NCI-H526 treated with DMSO at 0.1 percent for 48 hours (cell line): Measurements from ENCODE around the gene TAS2R41.

Experiments
- DNase-seq: peaks from one replicate; lab custom pipeline; 2025; lab: John Stamatoyannopoulos, UW

The TAS2R41 gene

GRCh38 chr7:143477501-143478150 is at the start of gene TAS2R41:
Gene TAS2R41, plus strand, starts transcription at chr7:143477873. Its CDS starts 0 bp downstream, at chr7:143477873.
- DNase-seq: peak; percentile 93

DNA sequence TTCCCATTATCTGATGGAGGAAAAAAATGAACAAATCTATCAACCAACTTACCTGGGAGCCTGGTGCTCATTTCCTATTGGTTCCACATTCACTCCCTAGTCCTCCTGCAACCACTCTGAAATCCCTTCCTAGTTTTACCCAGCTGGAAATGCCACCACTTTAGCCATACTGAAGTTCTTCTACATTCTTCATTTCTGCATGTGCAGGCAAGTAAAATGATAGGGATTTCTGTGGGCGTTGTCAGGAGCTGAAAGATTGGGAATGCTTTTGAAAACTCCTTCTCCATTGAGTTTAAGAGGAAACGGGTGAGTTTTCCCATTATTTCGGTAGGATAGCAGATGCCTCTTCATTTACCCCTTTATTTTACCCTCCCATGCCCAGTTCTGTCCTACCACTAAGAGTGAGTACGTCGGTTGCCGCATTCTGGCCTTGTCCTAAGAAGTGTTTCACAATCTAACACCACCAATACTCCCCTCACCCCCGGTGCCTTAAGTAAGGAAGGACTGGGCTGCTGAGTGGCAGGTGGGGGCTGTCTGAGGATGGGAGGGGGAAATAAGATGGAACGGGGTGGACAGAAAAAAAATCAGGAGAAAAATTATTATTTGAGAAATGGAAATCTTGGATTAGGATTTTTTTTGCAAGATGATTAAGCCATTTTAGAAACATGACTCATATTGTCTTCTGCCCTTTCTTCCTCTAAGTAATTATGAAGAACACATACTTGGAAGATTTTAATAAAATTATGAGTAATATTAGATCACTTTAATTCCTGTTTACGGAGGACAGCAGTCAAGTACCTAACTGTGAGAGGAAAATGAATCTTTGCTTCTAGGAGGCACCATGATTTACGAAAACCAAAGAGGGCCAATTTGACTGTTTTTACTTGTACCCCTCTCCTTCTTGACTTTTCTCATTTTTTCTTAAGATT is 47.6 kb upstream of the TAS2R41 start:
- no peak for DNase-seq

DNA sequence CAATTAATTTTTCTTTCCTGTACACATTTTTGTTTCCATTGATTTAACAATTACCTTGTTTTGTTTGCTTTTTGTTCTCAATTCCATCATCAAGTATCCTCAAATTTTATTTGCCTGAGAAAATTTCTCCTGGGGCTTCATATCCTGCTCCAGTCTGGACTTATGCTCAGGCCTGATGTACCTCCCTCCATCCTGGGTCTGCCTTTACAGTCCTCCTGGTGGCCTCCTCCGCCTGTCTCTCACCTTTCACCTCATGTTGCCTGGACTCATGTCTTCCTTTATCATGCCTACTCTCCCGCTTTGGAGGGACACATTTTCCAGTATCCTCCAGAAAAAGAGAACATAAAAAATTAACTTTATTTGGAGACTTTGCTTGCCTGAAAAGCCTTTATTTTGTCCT is 46.6 kb upstream of the TAS2R41 start:
- DNase-seq: no peak

- DNase-seq: no peak
These were observed 43.9 kb upstream of the TAS2R41 start for GRCh38 chr7:143433759-143434158.

DNA sequence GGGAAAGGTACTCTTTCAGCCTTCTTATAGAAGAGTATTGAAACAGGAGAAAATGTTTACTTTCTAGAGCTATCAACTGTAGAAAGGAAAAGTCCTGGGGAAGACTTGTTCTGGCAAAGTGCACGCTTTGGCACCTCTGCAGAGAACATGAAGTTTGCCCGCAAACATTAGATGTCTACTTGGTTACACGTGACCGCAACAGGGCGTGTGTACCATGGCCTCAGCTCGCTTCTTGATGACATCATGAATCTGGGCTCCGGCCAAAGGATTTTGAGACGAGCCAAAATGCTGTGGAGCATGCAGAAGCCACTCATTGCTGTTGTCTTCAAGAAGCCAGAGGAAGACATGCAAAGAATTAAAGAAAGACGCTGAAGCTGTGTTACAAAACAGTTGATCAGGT is 43.0 kb upstream of the TAS2R41 start:
- DNase-seq: no peak

DNA sequence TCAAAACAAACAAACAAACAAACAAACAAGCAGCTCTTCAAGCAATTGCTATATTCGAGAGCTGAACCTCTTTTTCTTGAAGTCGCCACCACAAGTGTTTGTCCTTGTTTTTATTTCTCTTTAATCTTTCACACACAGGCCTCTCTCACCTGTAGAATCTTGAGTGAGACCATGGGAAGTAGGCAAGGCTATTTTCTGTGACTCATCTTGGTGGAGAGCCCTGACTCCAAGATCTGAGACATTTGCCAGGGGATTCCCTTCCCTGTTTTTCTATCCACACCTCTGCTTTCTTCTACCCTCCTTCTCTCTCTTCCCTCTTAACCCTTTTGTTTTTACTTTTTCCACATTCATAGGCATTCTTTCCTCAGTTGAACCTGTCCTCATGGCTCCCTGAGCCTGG is 42.4 kb upstream of the TAS2R41 start:
- DNase-seq: no peak

GRCh38 chr7:143436325-143436946 is 41.2 kb upstream of the TAS2R41 start:
- peak; percentile 91 for DNase-seq

DNA sequence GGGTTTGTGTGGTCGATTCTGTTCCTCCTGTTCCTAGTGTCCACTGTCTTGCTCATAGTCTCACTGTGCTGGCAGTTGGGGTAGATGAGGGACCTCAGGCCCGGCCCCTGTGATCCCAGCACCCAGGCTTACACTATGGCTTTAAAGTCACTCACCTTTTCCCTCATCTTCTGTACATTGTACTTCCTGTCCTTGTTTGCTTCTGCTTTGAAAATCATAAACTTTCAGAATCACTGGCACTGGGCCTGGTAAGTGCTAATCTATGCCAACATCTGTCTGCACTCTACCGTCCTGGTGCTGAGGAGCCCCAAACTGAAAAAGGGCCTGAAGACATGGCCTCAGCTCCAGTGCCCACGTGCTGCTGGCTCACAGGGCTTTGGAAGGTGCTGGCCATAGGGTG is 40.1 kb upstream of the TAS2R41 start:
- no peak for DNase-seq

- DNase-seq: no peak
These were observed 37.8 kb upstream of the TAS2R41 start for GRCh38 chr7:143439866-143440265.

GRCh38 chr7:143443153-143443552 is 34.5 kb upstream of the TAS2R41 start, which contains the start of gene TAS2R60:
Gene TAS2R60, plus strand, starts transcription at chr7:143443453. Its CDS starts 0 bp downstream, at chr7:143443453.
- DNase-seq: no peak

DNA sequence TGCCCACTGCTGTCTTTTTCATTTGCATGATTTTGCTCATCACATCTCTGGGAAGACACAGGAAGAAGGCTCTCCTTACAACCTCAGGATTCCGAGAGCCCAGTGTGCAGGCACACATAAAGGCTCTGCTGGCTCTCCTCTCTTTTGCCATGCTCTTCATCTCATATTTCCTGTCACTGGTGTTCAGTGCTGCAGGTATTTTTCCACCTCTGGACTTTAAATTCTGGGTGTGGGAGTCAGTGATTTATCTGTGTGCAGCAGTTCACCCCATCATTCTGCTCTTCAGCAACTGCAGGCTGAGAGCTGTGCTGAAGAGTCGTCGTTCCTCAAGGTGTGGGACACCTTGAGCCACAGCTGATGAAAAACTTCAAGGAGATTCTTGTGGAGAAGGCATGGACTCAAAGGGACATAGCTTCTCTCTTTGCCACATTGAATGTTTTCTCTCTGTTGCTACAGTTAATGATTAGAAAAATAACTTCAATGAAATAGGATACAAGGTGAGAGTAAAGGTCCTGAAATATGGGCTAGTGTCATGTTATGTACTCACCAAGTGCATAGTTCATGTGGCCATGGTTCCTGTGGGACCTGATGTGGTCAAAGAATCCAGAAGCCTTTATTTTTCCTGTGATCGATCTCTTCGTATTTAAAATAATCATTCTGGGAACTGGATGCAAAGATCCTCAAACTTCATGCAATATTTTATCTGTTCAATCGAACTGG is 33.5 kb upstream of the TAS2R41 start:
- DNase-seq: no peak

- DNase-seq: no peak
These were observed 32.9 kb upstream of the TAS2R41 start for GRCh38 chr7:143444785-143445184.

DNA sequence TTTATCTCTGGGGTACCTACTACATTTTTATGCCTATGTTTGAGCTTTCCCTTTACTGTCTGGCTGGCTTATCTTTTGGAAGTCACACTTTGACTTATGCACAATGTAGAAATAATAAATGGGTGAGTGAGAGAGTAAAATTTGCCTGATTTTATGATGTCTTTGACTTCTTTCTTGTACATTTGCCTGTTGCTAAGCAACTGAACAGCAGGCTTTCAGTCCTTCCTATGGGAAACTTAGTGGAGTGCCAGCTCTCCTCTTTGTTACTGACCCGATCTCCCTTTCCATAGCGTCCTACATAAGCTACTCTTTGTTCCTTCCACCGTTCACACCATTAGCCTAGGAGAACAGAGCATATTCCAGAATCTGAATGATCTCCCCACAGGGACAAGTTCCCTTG is 30.2 kb upstream of the TAS2R41 start:
- peak; percentile 20 for DNase-seq

DNA sequence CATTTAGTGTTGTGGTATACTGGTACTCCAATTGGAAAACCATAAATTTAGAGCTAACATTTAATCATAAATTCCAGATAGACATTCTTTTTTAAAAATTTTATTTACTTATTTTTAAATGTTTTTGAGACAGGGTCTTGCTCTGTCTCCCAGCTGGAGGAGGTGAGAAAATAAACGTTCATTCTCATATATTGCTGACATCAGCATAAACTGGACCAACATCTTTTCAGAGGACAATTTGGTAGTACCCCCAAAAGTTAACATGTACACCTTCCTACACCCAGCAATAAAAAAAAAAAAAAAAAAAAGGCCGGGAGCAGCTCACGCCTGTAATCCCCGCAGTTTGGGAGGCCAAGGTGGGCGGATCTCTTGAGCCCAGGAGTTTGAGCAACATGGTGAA is 29.2 kb upstream of the TAS2R41 start:
- DNase-seq: no peak

GRCh38 chr7:143449793-143450192 is 27.9 kb upstream of the TAS2R41 start:
- DNase-seq: no peak

GRCh38 chr7:143451122-143451521 is 26.6 kb upstream of the TAS2R41 start:
- no peak for DNase-seq

- DNase-seq: no peak
These were observed 25.9 kb upstream of the TAS2R41 start for GRCh38 chr7:143451746-143452145.

DNA sequence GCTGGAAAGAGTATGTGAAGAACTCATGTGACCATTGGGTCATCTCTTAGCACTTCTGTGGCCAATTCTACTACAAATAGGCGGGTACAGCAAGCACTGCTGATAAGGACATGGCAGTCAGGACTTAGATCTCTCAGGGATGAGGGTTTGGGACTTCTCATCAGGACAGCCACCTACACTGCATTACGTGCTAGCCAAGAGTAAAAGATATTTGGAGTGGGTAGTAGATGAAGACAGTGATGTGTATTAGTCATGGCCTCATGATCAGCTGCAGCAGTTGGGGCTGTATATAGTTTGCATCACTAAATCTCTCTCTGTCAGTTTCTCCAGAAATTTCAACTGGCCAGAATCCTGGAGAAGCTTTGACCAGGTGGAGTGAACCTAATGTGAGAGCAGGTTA is 25.2 kb upstream of the TAS2R41 start:
- DNase-seq: no peak

DNA sequence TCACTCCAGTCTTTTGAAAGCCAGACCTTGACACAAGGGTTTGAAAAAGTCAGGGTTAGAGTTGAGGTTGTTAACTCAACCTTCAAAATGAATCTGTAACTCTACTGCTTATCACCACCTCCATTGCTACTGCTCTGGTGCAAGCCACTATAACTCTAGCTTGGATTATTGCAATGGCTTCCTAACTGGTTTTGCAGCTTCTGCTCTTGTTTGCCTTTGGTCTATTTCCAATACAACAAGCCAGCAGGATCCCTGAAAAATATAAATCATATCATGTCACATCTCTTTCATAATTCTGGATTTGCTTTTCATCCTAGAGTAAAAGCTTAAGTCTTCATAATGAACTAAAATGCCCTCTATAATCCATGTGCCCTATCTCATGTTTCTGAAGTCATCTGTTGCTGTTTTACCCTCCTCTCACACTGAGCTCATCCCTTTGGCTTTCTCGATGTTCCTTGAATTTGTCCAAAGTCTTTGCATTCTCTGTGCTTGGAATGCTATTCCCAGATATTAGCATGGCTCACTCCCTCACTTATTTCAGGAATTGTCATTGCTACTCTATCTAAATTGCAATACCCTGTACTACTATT is 23.5 kb upstream of the TAS2R41 start:
- no peak for DNase-seq

- no peak for DNase-seq
These were observed 22.2 kb upstream of the TAS2R41 start for GRCh38 chr7:143455491-143455890.

- DNase-seq: no peak
These were observed 21.7 kb upstream of the TAS2R41 start for GRCh38 chr7:143455942-143456341.
